LNCaP clone FGC (cell line): ENCODE results near the gene ETV5.

Experiments used
- DNase-seq: peaks from one replicate; pipeline ENCODE4 v3.0.0-alpha.2; 2011; ENCODE audit warnings: low read depth
- H3K4me3 ChIP-seq: 2 replicates; pipeline ENCODE4 v1.5.1; 2011; ENCODE audit warnings: mild to moderate bottlenecking, low read depth, low read length, control low read depth
- TF ChIP-seq, protein P1 (sequence below): IDR thresholded peaks from 2 replicates; pipeline ENCODE4 v1.5.1; 2012; ENCODE audit warnings: mild to moderate bottlenecking; ENCODE audit not compliant: control insufficient read depth, insufficient read depth; ENCODE audit errors: extremely low read depth

Gene ETV5

DNA sequence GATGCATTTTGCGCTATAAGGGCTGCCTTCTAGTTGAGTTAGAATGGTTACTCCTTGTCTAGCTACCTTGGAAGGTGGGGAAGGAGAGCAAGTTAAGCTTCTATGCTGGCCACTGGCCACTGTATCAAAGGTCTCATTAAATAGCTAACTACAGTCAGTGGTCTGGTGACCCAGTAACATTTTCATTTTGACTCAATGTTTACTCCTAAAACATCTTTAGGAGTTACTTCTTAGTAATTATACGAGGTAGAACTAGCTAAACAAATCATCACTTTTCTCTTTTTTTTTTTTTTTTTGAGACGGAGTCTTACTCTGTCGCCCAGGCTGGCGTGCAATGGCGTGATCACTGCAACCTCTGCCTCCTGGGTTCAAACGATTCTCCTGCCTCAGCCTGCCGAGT lies 26.7 kb downstream of the ETV5 start:
- H3K4me3 ChIP-seq: no peak overlapping the region
- no peak for DNase-seq
- TF ChIP-seq, protein P1, sequence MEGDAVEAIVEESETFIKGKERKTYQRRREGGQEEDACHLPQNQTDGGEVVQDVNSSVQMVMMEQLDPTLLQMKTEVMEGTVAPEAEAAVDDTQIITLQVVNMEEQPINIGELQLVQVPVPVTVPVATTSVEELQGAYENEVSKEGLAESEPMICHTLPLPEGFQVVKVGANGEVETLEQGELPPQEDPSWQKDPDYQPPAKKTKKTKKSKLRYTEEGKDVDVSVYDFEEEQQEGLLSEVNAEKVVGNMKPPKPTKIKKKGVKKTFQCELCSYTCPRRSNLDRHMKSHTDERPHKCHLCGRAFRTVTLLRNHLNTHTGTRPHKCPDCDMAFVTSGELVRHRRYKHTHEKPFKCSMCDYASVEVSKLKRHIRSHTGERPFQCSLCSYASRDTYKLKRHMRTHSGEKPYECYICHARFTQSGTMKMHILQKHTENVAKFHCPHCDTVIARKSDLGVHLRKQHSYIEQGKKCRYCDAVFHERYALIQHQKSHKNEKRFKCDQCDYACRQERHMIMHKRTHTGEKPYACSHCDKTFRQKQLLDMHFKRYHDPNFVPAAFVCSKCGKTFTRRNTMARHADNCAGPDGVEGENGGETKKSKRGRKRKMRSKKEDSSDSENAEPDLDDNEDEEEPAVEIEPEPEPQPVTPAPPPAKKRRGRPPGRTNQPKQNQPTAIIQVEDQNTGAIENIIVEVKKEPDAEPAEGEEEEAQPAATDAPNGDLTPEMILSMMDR: no peak

DNA sequence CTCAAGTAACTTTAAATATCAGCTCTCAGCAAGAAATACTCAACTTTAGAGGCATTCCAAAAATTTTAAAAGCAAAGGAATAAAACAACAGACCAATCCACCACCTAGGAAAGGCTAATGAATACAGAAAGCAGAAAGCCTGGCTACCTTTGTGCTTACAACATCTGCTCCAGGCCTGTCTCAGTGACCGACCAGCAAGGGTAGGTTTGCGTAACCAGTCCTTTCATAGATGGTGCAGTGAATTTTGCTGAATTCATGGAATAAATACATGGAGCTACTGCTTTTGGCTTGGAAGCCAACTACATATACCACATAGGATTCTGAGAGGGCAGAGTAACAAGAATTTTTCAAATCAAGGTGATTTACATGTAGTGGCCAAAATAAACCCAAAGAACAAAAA lies 27.2 kb downstream of the ETV5 start:
- TF ChIP-seq, protein P1: no peak
- DNase-seq: no peak
- no peak overlapping the region for H3K4me3 ChIP-seq

DNA sequence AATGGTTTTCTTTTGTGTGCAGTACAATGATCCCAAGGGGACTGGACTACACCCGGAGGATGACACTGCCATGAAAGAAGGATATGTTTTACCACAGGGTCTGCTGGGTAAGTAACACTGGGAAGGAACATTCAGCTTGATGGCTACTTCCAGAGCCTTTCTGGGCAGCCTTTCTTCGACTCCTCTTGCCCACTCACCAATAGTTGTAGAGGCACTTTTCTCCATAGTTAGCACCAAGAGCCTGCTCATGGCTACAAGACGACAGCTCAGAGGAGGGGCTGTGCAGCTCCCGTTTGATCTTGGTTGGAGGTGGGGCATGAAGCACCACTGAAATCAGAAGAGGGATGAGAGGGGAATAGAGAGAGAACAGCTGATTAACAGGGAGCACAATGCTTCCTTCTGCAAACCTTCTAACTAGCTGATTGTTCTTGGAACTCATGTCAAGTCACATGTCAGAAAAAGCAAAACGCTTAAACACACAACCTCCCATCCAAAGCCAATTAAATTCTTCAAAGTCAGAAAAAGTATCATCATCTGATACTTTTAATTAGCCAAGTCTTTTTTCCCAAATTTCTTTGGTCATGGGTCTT lies 27.9 kb downstream of the ETV5 start:
- TF ChIP-seq, protein P1: no peak
- DNase-seq: no peak
- H3K4me3 ChIP-seq: no peak overlapping the region

DNA sequence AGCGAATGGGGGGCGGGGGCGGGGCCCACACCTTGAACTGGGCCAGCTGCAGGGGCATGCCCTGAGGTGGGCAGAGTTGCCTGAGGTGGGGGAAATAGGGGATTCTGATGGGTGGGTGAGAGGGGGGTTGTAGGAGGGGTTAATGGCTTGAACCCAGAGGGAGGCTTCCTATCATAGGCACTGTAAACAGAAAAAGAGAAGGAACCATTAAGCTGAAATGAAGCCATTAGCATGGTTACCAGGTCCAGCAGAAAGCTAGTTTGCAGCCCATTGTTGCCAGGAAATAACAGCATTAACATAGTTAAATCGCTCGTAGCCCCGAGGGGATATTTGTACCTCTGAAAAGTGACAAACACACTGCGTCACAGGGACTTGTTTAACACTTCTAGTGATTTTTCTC lies 29.0 kb downstream of the ETV5 start:
- no peak for DNase-seq
- TF ChIP-seq, protein P1: no peak
- H3K4me3 ChIP-seq: no peak overlapping the region

DNA sequence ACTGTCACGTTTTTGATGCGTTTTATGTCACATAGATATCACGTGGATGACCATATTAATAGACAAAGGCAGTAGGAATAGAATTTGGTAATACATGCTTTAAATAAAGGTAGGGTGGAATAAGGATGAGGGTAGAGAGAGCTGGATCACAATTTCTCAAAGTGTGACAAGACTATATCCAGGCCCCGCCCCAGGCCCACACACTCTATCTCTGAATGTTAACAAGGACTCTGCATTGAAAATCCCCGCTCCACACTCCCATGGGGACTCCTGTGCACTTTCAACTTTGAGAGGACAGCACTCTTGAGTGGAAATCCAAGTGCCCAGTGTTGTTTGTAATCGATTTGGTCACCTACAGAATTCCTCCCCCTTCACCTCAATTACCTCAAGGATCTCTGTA lies 31.4 kb downstream of the ETV5 start:
- no peak overlapping the region for H3K4me3 ChIP-seq
- TF ChIP-seq, protein P1: no peak
- DNase-seq: no peak

DNA sequence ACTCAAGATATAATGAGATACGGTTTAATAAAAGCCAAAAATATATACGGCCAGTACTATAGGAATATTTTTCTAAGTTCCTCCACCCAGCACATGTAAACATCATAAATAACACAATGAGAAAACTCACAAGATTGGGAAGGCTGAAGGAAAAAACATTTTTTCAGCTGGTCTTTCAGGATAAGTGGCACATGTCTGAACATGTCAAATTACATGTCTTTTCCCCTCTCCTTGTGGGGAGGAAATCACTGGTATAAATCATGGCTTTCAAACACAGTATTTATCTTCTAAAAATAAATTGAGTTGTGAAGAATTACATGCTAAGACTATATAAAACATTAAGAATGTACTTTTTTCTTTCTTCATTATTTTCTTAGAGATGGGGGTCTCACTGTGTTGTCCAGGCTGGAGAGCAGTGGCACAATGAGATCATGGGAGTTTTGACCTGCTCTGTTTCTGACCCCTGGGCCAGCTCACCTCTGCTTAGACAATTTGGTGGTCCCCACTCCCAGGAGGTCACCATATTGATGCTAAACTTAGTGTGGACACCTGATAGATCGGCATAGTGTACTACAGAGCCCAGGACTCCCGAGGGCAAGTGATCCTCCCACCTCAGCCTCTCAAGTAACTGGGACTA lies 32.8 kb downstream of the ETV5 start:
- TF ChIP-seq, protein P1: no peak
- DNase-seq: no peak
- no peak overlapping the region for H3K4me3 ChIP-seq

DNA sequence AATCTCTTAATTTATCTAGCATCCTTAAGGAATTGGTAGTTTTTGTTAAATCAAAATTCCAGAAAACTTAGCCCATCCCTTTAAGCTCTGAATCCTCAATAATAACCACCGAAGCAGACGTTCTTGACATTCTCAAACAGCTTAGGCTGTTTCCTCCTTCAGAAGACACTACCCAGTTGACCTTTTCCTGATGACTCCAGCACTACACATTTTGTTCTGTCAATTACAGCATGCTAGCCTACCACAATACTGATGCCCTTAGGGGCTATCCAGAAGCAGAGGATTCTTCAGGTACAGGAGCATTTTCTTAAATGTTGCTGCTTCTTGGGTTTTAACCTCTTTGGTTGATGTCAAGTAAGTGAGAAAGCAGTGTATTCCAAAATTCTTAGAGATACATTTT lies 33.4 kb downstream of the ETV5 start:
- TF ChIP-seq, protein P1: no peak
- no peak overlapping the region for H3K4me3 ChIP-seq
- DNase-seq: no peak
